Measurements from ENCODE around the gene MFSD6L. TPM values are rescaled to one million over a fixed set of nuclear protein-coding genes. Genes with fewer than 3 reads are reported as not detected.

MFSD6L gene
- total RNA-seq, 2 experiments from 2014 or later: 0.22 TPM; not detected in 1

DNA sequence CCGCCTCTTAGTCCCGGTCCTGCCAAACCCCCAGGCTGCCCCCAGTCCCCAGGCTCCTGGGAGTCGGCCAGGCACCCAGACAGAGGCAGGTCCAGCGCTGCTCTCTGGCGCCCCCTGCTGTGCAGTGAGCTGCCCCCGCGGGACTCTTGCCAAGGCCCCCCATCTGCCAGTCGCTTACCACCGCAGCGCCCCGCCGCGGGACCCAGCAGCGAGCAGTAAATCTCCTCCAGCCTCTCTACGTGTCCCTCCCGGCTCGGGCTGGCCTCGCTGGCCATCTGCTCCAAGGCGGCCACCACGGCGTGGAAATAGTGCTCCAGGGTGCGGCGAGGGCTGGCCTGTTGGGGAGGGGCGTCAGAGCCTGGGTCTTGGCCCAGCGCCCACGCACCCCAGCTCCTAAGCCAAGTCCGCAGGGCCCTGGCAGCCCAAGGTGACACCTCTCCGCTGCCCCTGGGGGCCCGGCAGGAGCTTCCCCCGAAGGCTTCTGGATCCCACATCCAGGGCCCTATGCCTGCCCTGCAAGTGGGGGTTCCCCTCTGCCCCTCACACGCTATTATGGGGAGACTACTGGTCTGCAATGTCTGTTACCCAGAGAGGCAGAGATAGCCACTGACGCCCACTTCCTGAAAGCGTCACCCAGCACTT lies 33.7 kb upstream of the MFSD6L start:
- H3K36me3 ChIP-seq (ENCODE audit: insufficient read depth, low read length): no peaks in the 10 kb centered on the region
- DNase-seq: peak in 8 of 14 experiments; percentile 5 to 44 (median 15)
- Mint-ChIP-seq H3K4me3 (no peak overlapping the region), H3K27ac (no peak overlapping the region), H3K36me3 (ENCODE audit: low read depth) (no peaks in the 10 kb centered on the region), H3K27me3 (no peaks in the 10 kb centered on the region), H3K9me3 (no peaks in the 10 kb centered on the region), H3K4me1 (ENCODE audit: low read depth) (no peaks in the 10 kb centered on the region)
- TF ChIP-seq, protein P1, sequence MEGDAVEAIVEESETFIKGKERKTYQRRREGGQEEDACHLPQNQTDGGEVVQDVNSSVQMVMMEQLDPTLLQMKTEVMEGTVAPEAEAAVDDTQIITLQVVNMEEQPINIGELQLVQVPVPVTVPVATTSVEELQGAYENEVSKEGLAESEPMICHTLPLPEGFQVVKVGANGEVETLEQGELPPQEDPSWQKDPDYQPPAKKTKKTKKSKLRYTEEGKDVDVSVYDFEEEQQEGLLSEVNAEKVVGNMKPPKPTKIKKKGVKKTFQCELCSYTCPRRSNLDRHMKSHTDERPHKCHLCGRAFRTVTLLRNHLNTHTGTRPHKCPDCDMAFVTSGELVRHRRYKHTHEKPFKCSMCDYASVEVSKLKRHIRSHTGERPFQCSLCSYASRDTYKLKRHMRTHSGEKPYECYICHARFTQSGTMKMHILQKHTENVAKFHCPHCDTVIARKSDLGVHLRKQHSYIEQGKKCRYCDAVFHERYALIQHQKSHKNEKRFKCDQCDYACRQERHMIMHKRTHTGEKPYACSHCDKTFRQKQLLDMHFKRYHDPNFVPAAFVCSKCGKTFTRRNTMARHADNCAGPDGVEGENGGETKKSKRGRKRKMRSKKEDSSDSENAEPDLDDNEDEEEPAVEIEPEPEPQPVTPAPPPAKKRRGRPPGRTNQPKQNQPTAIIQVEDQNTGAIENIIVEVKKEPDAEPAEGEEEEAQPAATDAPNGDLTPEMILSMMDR (IDR thresholded peaks at IDR 0.05): peak; percentile 57
- CTCF ChIA-PET: no interaction called here
- no peaks in the 10 kb centered on the region for H3K9me3 ChIP-seq (ENCODE audit: control insufficient read depth in 1 of 2, insufficient read depth in 1 of 2, low read length in 2 of 2)
- no peaks in the 10 kb centered on the region for H3K27me3 ChIP-seq (ENCODE audit: control insufficient read depth in 1 of 2, insufficient read depth in 2 of 2, low read length in 2 of 2)
- no peak for ATAC-seq (ENCODE audit: poor library complexity)
- POLR2A ChIA-PET: no interaction called here
- intact Hi-C loops (cut with DNase I, micrococcal nuclease): no loop called here
- H3K4me1 ChIP-seq (ENCODE audit: insufficient read depth, low read length): no peaks in the 10 kb centered on the region
- no peak overlapping the region for H3K27ac ChIP-seq (ENCODE audit: low read depth in 1 of 2, low read length in 2 of 2)
- no peak overlapping the region for H3K4me3 ChIP-seq (ENCODE audit: low read length)

GRCh38 chr17:8831234-8831849 lies 32.2 kb upstream of the MFSD6L start:
- H3K4me1 ChIP-seq (ENCODE audit: insufficient read depth, low read length): no peaks in the 10 kb centered on the region
- no peaks in the 10 kb centered on the region for H3K27me3 ChIP-seq (ENCODE audit: control insufficient read depth in 1 of 2, insufficient read depth in 2 of 2, low read length in 2 of 2)
- CTCF ChIA-PET: interaction anchor here (0.7 kb wide), 1 partner anchor 97 kb away, joined by 3 read pairs; no protein-coding TSS in a partner anchor
- H3K27ac ChIP-seq (ENCODE audit: low read depth in 1 of 2, low read length in 2 of 2): no peak overlapping the region
- Mint-ChIP-seq H3K27ac (no peak overlapping the region), H3K9me3 (no peaks in the 10 kb centered on the region), H3K4me1 (ENCODE audit: low read depth) (no peaks in the 10 kb centered on the region), H3K4me3 (no peak overlapping the region), H3K36me3 (ENCODE audit: low read depth) (no peaks in the 10 kb centered on the region), H3K27me3 (no peaks in the 10 kb centered on the region)
- intact Hi-C loops (cut with DNase I, micrococcal nuclease): no loop called here
- H3K36me3 ChIP-seq (ENCODE audit: insufficient read depth, low read length): no peaks in the 10 kb centered on the region
- POLR2A ChIA-PET: no interaction called here
- TF ChIP-seq, protein P1 (IDR thresholded peaks at IDR 0.05): no peak
- no peaks in the 10 kb centered on the region for H3K9me3 ChIP-seq (ENCODE audit: control insufficient read depth in 1 of 2, insufficient read depth in 1 of 2, low read length in 2 of 2)
- no peak overlapping the region for H3K4me3 ChIP-seq (ENCODE audit: low read length)
- DNase-seq: no peak
- ATAC-seq (ENCODE audit: poor library complexity): no peak

DNA sequence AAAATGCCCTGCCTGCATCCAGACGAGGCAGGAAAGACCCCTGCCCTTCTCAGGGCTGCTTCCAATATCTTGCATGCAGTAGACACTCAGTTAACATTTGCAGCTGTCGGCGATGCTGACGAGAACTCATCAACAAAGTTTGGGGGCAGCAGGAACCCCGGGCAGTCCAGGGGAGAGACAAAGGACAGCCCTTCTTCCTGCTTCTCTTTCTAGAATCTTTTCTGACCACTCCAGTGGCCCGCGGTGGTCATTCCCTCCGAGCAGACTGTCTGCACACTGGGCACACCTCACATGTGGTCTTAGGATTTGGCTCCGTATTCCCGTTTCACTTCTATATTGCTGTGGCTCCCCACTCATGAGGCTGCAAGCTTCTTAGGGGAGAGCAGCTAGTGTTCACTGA lies 31.0 kb upstream of the MFSD6L start:
- H3K4me1 ChIP-seq (ENCODE audit: insufficient read depth, low read length): no peaks in the 10 kb centered on the region
- no peaks in the 10 kb centered on the region for H3K9me3 ChIP-seq (ENCODE audit: control insufficient read depth in 1 of 2, insufficient read depth in 1 of 2, low read length in 2 of 2)
- Mint-ChIP-seq H3K4me1 (ENCODE audit: low read depth) (no peaks in the 10 kb centered on the region), H3K9me3 (no peaks in the 10 kb centered on the region), H3K4me3 (no peak overlapping the region), H3K36me3 (ENCODE audit: low read depth) (no peaks in the 10 kb centered on the region), H3K27ac (no peak overlapping the region), H3K27me3 (no peaks in the 10 kb centered on the region)
- H3K27ac ChIP-seq (ENCODE audit: low read depth in 1 of 2, low read length in 2 of 2): no peak overlapping the region
- POLR2A ChIA-PET: no interaction called here
- ATAC-seq (ENCODE audit: poor library complexity) (no peak), DNase-seq (no peak)
- H3K27me3 ChIP-seq (ENCODE audit: control insufficient read depth in 1 of 2, insufficient read depth in 2 of 2, low read length in 2 of 2): no peaks in the 10 kb centered on the region
- intact Hi-C loops (cut with DNase I, micrococcal nuclease): no loop called here
- TF ChIP-seq, protein P1 (IDR thresholded peaks at IDR 0.05): no peak
- CTCF ChIA-PET: no interaction called here
- no peaks in the 10 kb centered on the region for H3K36me3 ChIP-seq (ENCODE audit: insufficient read depth, low read length)
- no peak overlapping the region for H3K4me3 ChIP-seq (ENCODE audit: low read length)
